Measurements from ENCODE around the gene ITSN1. TPM values are rescaled to one million over a fixed set of nuclear protein-coding genes. Genes with fewer than 3 reads are reported as not detected.

The ITSN1 gene
- total RNA-seq, 4 donors from 2014 or later, result 31.1 to 42.5 (median 35.9) TPM

DNA sequence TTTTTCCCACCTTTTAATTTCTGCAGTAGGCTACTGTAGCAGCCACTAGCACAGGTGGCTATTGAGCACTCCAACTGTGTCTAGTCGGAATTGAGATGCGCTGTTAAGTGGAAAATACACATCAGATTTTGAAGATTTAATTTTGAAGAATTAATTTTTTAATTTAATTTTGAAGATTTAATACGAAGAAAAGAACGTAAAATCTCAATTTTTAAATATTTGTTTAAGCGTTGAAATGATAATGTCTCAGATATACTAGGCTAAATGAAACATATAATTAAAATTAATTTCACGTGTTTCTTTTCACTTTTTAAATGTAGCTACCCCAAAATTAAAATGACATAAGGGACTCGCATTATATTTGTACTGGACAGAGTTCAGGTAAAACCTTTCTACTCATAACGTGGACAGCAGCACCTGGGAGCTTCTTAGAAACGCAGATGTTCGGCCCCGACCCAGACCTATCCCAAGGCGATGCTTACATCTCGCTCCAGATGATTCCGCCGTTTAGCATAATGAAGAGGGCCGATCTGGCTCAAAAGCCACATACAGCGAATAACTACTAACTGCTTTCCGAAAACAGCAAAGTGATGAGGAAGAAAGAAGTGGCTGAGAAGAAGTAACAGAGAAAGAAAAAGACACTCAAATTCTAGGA is 1.5 kb upstream of the ITSN1 start:
- intact Hi-C loops (cut with DNase I), result loop anchor here (5.0 to 10.0 kb wide), 2 partner anchors 184 to 261 kb away; no protein-coding TSS in a partner anchor
- no peak for DNase-seq (ENCODE audit: extremely low spot score)
- H3K4me3 ChIP-seq, result peak overlapping the region; percentile 87 to 99 (median 95)
- peaks cover 0 to 7% (median 0%) of the 10 kb centered on the region in 4 donors for H3K36me3 ChIP-seq
- H3K4me1 ChIP-seq, result peaks cover 18 to 40% (median 32%) of the 10 kb centered on the region in 4 donors
- H3K27me3 ChIP-seq, result no peaks in the 10 kb centered on the region
- TF ChIP-seq, protein P1, sequence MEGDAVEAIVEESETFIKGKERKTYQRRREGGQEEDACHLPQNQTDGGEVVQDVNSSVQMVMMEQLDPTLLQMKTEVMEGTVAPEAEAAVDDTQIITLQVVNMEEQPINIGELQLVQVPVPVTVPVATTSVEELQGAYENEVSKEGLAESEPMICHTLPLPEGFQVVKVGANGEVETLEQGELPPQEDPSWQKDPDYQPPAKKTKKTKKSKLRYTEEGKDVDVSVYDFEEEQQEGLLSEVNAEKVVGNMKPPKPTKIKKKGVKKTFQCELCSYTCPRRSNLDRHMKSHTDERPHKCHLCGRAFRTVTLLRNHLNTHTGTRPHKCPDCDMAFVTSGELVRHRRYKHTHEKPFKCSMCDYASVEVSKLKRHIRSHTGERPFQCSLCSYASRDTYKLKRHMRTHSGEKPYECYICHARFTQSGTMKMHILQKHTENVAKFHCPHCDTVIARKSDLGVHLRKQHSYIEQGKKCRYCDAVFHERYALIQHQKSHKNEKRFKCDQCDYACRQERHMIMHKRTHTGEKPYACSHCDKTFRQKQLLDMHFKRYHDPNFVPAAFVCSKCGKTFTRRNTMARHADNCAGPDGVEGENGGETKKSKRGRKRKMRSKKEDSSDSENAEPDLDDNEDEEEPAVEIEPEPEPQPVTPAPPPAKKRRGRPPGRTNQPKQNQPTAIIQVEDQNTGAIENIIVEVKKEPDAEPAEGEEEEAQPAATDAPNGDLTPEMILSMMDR (IDR thresholded peaks at IDR 0.05), result no peak
- TF ChIP-seq POLR2A (IDR thresholded peaks at IDR 0.05; ENCODE audit: low read depth) (no peak), POLR2AphosphoS5 (IDR thresholded peaks at IDR 0.05) (no peak), EP300 (IDR thresholded peaks at IDR 0.05) (no peak)
- WGBS, result 26% methylated on average over 18 of the region's 18 CpGs
- H3K27ac ChIP-seq (replicated peaks in 1 of 4), result peak overlapping the region; percentile 88 to 96 (median 92)
- H3K9me3 ChIP-seq, result no peaks in the 10 kb centered on the region

DNA sequence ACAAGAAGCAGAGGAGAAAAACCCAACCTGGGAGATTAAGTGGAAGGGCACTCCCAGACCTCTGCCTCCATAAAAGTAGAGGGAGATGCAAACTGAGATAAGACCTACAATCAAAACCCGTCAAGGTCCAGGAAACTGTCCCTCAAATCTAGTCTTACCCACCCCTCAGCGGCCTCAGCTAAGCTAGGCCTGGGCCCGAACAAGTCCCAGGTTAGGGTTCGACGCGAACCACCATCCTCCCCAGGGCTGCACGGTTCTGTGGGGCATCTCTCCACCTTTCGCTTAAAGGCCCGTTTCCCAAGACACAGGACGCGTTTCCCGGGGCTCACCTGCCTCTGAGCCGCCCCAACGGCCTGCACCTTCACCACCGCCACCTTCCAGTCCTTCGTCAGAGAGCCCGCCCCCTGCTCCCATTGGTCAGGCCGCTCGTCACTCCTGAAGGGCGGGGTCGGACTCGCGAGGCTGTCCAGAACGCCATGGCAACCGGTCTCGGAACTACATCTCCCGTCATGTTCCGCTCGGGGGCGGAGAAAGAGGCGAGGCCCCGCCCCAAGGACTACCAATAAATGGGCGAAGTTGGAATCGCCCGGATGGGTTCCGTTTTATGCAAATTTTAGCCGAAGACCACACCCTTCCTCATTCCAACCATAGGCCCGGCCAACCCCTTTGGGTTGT is 812 bp upstream of the ITSN1 start, which contains the start of gene CRYZL1:
Gene CRYZL1 (minus strand): TSS at position 390 of the 675 bp plus-strand sequence. CDS start 10,190 bp downstream, outside the sequence.
- Histone ChIP-seq H3K27ac (replicated peaks in 1 of 4) (peak within 1 kb of the TSS; percentile 88 to 96 (median 92)), H3K4me1 (peaks cover 18 to 40% (median 32%) of the 10 kb centered on the region in 4 donors), H3K9me3 (no peaks in the 10 kb centered on the region), H3K36me3 (peaks cover 0 to 7% (median 0%) of the 10 kb centered on the region in 4 donors), H3K27me3 (no peaks in the 10 kb centered on the region), H3K4me3 (peak within 1 kb of the TSS; percentile 87 to 99 (median 95))
- intact Hi-C loops (cut with DNase I), result loop anchor here (5.0 to 10.0 kb wide), 2 partner anchors 183 to 261 kb away; no protein-coding TSS in a partner anchor
- TF ChIP-seq POLR2AphosphoS5 (IDR thresholded peaks at IDR 0.05) (peak; percentile 76 to 83), POLR2A (IDR thresholded peaks at IDR 0.05; ENCODE audit: low read depth) (no peak), EP300 (IDR thresholded peaks at IDR 0.05) (no peak)
- WGBS, result 0% methylated on average over 29 of the region's 38 CpGs
- DNase-seq (ENCODE audit: extremely low spot score), result peak; percentile 100

DNA sequence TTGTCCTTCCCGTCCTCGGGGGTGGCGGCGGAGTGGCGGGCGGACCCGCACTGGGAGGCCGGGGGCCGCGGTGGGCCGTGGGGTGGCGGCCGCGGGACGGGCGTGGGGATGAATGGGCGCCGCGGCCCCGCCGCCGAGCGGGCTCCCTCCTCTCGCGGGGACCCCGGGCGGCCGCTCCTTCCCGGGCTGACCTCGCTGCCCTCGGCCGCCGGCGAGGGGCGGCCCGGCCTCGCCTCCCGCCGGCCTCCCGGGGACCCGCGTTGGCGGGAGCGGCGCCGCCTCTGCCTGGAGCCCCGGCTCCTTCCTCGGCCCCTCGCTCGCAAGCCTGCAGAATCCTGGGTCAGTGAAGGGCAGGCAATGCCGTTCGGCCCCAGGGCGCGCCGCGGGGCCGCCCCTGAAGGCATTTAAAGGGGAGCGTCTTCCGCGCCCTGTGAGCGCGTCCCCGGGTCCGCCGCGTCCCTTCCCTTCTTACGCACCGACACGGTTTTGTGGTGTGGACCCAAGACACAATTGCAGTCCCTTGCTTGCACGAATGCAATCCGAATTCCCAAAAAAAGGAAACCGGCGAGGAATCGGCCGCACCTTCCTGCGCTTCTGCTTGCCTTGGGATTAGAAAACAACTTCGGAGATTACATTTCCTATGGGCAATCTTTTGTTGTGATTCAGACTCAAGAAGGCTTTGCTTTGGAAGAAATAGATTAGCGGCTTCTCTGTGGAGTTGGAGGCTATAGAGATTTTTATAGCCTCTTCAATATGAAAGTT is 776 bp downstream of the ITSN1 start:
- Histone ChIP-seq H3K9me3 (no peaks in the 10 kb centered on the region), H3K27me3 (no peaks in the 10 kb centered on the region), H3K27ac (replicated peaks in 1 of 4) (peak overlapping the region; percentile 88 to 96 (median 92)), H3K36me3 (no peaks in the 10 kb centered on the region), H3K4me3 (peak overlapping the region; percentile 87 to 99 (median 95)), H3K4me1 (peaks cover 18 to 41% (median 34%) of the 10 kb centered on the region in 4 donors)
- TF ChIP-seq EP300 (IDR thresholded peaks at IDR 0.05), result no peak
- TF ChIP-seq, protein P1 (IDR thresholded peaks at IDR 0.05), result no peak
- no peak for TF ChIP-seq POLR2AphosphoS5 (IDR thresholded peaks at IDR 0.05)
- no peak for TF ChIP-seq POLR2A (IDR thresholded peaks at IDR 0.05; ENCODE audit: low read depth)
- DNase-seq (ENCODE audit: extremely low spot score), result no peak
- intact Hi-C loops (cut with DNase I), result loop anchor here (5.0 to 10.0 kb wide), 2 partner anchors 182 to 259 kb away; no protein-coding TSS in a partner anchor
- 0% methylated on average over 26 of the region's 78 CpGs for WGBS

DNA sequence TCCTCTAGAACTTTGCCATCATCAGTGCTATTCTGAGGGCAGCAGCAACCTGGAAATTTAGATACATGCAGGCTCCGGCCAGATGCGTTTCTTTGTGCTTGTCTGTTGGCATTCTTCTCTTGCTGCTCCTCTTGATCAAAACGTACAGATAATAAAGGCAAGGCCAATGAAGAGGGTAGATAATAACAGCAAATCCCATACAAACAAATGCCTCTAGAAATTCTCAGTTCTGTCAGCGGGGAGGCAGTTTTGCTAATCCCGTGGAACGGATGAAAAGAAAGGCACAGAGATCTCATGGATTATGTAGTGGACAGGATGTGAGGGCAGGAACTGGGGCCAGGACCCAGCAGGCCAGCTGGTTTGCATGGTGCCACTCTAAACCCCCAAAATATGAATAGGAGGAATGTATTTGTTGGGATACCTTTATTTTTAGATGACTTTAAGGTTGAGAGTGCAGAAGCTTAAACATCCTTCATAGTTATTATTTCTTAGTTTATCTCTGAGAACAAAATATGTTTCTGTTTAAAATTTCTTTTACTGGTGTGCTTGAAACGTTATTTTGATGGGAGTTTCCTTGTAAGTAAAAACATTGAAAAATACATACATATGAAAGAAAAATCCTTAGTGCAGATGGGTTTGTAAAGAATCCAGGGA is 1.5 kb downstream of the ITSN1 start:
- 10% methylated on average over 7 of the region's 7 CpGs for WGBS

More for the DNA sequence above, 1.5 kb downstream of the ITSN1 start:
- Histone ChIP-seq H3K4me1 (peaks cover 18 to 45% (median 34%) of the 10 kb centered on the region in 4 donors), H3K36me3 (no peaks in the 10 kb centered on the region), H3K9me3 (no peaks in the 10 kb centered on the region), H3K27me3 (no peaks in the 10 kb centered on the region), H3K27ac (replicated peaks in 1 of 4) (peak overlapping the region; percentile 88 to 96 (median 92)), H3K4me3 (peak overlapping the region; percentile 87 to 99 (median 95))
- TF ChIP-seq POLR2A (IDR thresholded peaks at IDR 0.05; ENCODE audit: low read depth) (no peak), EP300 (IDR thresholded peaks at IDR 0.05) (no peak), POLR2AphosphoS5 (IDR thresholded peaks at IDR 0.05) (no peak)
- TF ChIP-seq, protein P1 (IDR thresholded peaks at IDR 0.05), result no peak
- intact Hi-C loops (cut with DNase I), result loop anchor here (5.0 to 10.0 kb wide), 2 partner anchors 181 to 259 kb away; no protein-coding TSS in a partner anchor
- no peak for DNase-seq (ENCODE audit: extremely low spot score)

All from esophagus muscularis mucosa (tissue), 4 donors.